GM12801 (cell line): Measurements from ENCODE around the gene DRAXIN.

Experiments
- TF ChIP-seq, protein P1 (sequence below): IDR thresholded peaks from one replicate; pipeline ENCODE4 v1.5.1; 2011; ENCODE audit warnings: control low read depth; ENCODE audit not compliant: insufficient read length; ENCODE audit errors: extremely low read depth

Gene DRAXIN

DNA sequence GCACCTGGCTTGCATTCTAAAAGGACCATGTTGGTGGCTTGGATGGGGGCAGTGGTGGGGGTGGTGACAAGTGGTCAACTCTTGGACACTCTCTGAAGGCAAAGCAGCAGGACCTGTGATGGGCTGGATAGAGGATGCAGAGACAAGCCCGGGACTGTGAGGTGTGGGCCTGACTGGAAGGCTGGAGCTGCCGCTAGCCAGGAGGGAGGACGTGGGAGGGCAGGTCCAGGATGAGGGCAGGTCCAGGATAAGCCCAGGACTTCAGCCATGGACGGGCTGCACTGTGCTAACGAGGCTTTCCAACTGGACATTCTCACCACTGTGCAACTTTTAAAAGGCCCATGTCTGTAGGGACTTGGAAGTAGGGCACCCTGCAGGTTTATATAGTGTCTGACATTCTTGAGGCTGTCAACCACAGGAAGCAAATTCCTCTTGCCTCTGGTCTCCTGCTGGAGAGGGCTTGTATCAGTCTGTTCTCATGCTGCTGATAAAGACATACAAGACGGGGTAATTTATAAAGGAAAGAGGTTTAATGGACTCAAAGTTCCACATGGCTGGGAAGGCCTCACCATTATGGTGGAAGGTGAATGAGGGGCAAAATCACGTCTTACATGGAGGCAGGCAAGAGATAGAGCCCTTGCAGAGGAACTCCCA, 62.2 kb downstream of the DRAXIN start:
- TF ChIP-seq, protein P1, sequence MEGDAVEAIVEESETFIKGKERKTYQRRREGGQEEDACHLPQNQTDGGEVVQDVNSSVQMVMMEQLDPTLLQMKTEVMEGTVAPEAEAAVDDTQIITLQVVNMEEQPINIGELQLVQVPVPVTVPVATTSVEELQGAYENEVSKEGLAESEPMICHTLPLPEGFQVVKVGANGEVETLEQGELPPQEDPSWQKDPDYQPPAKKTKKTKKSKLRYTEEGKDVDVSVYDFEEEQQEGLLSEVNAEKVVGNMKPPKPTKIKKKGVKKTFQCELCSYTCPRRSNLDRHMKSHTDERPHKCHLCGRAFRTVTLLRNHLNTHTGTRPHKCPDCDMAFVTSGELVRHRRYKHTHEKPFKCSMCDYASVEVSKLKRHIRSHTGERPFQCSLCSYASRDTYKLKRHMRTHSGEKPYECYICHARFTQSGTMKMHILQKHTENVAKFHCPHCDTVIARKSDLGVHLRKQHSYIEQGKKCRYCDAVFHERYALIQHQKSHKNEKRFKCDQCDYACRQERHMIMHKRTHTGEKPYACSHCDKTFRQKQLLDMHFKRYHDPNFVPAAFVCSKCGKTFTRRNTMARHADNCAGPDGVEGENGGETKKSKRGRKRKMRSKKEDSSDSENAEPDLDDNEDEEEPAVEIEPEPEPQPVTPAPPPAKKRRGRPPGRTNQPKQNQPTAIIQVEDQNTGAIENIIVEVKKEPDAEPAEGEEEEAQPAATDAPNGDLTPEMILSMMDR: no peak

DNA sequence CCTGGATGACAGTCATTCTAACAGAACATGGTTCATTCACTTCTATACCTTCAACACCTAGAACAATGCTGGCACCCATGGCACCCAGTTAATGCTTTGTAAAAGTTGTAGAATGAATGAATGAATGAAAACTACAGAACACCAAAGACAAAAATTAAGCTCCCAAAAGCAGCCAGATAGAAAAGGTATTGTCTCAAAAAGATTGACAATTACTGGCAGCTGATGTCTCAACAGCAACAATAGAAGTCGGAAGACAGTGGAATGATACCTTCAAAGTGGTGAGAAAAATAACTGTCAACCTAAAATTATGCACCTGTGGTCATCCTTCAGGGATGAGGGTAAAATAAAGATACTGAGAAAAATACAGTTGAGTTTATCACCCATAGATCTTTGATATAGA, 65.5 kb downstream of the DRAXIN start:
- TF ChIP-seq, protein P1: no peak

DNA sequence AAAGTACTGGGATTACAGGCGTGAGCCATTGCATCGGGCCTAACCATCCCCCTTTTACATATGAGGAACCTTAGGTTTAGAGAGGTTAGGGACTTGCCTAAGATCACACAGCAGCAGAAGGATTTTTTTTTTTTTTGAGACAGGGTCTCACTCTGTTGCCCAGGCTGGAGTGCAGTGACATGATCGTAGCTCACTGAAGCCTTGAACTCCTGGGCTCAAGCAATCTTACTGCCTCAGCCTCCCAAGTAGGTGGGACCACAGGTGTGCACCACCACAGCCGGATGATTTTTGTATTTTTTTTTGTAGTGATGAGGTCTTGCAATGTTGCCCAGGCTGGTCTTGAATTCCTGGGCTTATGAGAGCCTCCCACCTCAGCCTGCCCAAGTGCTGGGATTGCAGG, 68.3 kb downstream of the DRAXIN start:
- TF ChIP-seq, protein P1: no peak

GRCh38 chr1:11761285-11761684, 69.8 kb downstream of the DRAXIN start:
- TF ChIP-seq, protein P1: no peak

GRCh38 chr1:11761988-11762406, 70.5 kb downstream of the DRAXIN start, which contains the start of gene C1orf167:
TSS of gene C1orf167 (plus strand) at chr1:11762193. CDS start at chr1:11764401, 2,208 bp downstream.
- TF ChIP-seq, protein P1: no peak

- TF ChIP-seq, protein P1: no peak
Measured at GRCh38 chr1:11764115-11764514, 72.6 kb downstream of the DRAXIN start.

- TF ChIP-seq, protein P1: no peak
Measured at GRCh38 chr1:11764519-11764918, 73.0 kb downstream of the DRAXIN start.
